HEK293 (cell line): ENCODE measurements around the gene DDX10.

Experiments
- CTCF ChIP-seq: fragments of 450-650 bp; formaldehyde crosslinking; IDR thresholded peaks from 2 replicates; pipeline ENCODE4 v1.5.1; 2016; ENCODE audit warnings: missing biosample characterization, missing genetic modification characterization
- IKZF3 ChIP-seq: fragments of 450-650 bp; IDR thresholded peaks from 2 replicates; pipeline ENCODE4 v1.5.0; 2018; ENCODE audit warnings: missing biosample characterization, mild to moderate bottlenecking, missing genetic modification characterization, moderate library complexity
- PRDM1 ChIP-seq: fragments of 450-650 bp; formaldehyde crosslinking; IDR thresholded peaks from 2 replicates; pipeline ENCODE4; 2016; ENCODE audit warnings: missing biosample characterization, missing genetic modification characterization
- TCF7L2 ChIP-seq: IDR thresholded peaks from 2 replicates; pipeline ENCODE4 v1.6.1; 2011; ENCODE audit warnings: low read depth, mild to moderate bottlenecking, inconsistent platforms, low read length, moderate library complexity, borderline replicate concordance
- ZNF138 ChIP-seq: fragments of 450-650 bp; formaldehyde crosslinking; IDR thresholded peaks from 2 replicates; pipeline ENCODE4 v1.5.1; 2016; ENCODE audit warnings: missing biosample characterization, missing genetic modification characterization, borderline replicate concordance

- no peak for TF ChIP-seq ZNF138 (tag by site-specific recombination)
- TF ChIP-seq TCF7L2 = no peak
- TF ChIP-seq CTCF (tag by site-specific recombination) = no peak
- TF ChIP-seq IKZF3 = no peak
- TF ChIP-seq PRDM1 = no peak
These were observed 215.6 kb downstream of the DDX10 start for GRCh38 chr11:108880510-108880909.
